GM12878 (cell line): ENCODE measurements around the gene TAPT1. TPM values are rescaled to one million over a fixed set of nuclear protein-coding genes. Genes with fewer than 3 reads are reported as not detected.
A peak's percentile ranks its signal among the peaks of the same experiment; 100 is the strongest.

Experiments
- ATAC-seq: fragments of 200-7000 bp; cut with Tn5 transposase; 3 replicates; pipeline ENCODE4 v1.9.1; 2020; ENCODE audit warnings: mild to moderate bottlenecking, moderate library complexity
- BruUV-seq: library from RNA; stranded (reverse); fragments of 400-500 nt; replicated peaks from 2 replicates; lab custom pipeline; 2021; lab: Mats Ljungman, UMichigan
- CTCF ChIA-PET: fragments of 300-600 bp; sonication (Branson Sonifier 250); formaldehyde crosslinking; extraction: SDS; loops from one replicate; lab custom pipeline; 2021; ENCODE audit warnings: inconsistent platforms; lab: Yijun Ruan, JAX
- POLR2A ChIA-PET: fragments of 350-600 bp; formaldehyde crosslinking; extraction: SDS; loops from one replicate; lab custom pipeline; 2021; ENCODE audit warnings: inconsistent platforms; lab: Charles Lee
- RAD21 ChIA-PET: fragments of 300-600 bp; sonication (Branson Sonifier 250); formaldehyde crosslinking; loops from one replicate; lab custom pipeline; 2023; ENCODE audit warnings: antibody characterized with exemption; ENCODE audit not compliant: unreplicated experiment; lab: Charles Lee
- SMC1A ChIA-PET: fragments of 300-600 bp; sonication (Branson Sonifier 250); formaldehyde crosslinking; loops from one replicate; lab custom pipeline; 2023; ENCODE audit not compliant: unreplicated experiment, uncharacterized antibody; lab: Charles Lee
- DNase-seq: peaks from one replicate; pipeline ENCODE4 v3.0.0-alpha.2; 2011; ENCODE audit warnings: low read depth, low spot score
- FAIRE-seq: peaks from 3 replicates; lab custom pipeline; 2011; peaks lifted over from hg19 to GRCh38; lab: Jason Lieb, UNC
- H2AFZ ChIP-seq: 2 replicates; pipeline ENCODE4 v1.6.0; 2011; ENCODE audit warnings: low read depth, low read length, control low read depth; ENCODE audit not compliant: control insufficient read depth
- H3K27ac ChIP-seq: 2 replicates; pipeline ENCODE4 v1.5.1; 2011; ENCODE audit warnings: control low read depth; ENCODE audit not compliant: control insufficient read depth, insufficient read depth
- H3K27me3 ChIP-seq, 2 experiments: replicated peaks in 1 of 2; 2 replicates each; pipeline versions ENCODE4 v1.6.0 to v1.6.1; 2011; ENCODE audit warnings: low read length in 1 of 2; ENCODE audit not compliant: control insufficient read depth in 2 of 2, insufficient read depth in 2 of 2
- H3K36me3 ChIP-seq, 2 experiments: 2 replicates each; pipeline ENCODE4 v1.5.1; 2011; ENCODE audit warnings: low read length in 1 of 2; ENCODE audit not compliant: control insufficient read depth in 2 of 2, insufficient read depth in 2 of 2
- H3K4me1 ChIP-seq: 2 replicates; pipeline ENCODE4 v1.6.1; 2011; ENCODE audit warnings: mild to moderate bottlenecking, low read length, moderate library complexity, mixed read lengths; ENCODE audit not compliant: control insufficient read depth, insufficient read depth
- H3K4me2 ChIP-seq: 2 replicates; pipeline ENCODE4 v1.6.0; 2011; ENCODE audit warnings: control low read depth; ENCODE audit not compliant: control insufficient read depth, insufficient read depth
- H3K4me3 ChIP-seq: fragments of 200-600 bp; sonication (generic); 2 replicates; pipeline ENCODE4 v1.5.1; 2016
- H3K79me2 ChIP-seq: 2 replicates; pipeline ENCODE4 v1.6.0; 2011; ENCODE audit warnings: low read length; ENCODE audit not compliant: control insufficient read depth, insufficient read depth
- H3K9ac ChIP-seq: 2 replicates; pipeline ENCODE4 v1.8.0; 2011; ENCODE audit warnings: low read length, control low read depth, mixed read lengths; ENCODE audit not compliant: control insufficient read depth, insufficient read depth
- H3K9me3 ChIP-seq: replicated peaks from 3 replicates; pipeline ENCODE4 v1.5.1; 2011; ENCODE audit warnings: mild to moderate bottlenecking, low read length; ENCODE audit not compliant: control insufficient read depth, insufficient read depth
- H4K20me1 ChIP-seq: 2 replicates; pipeline ENCODE4 v1.6.0; 2011; ENCODE audit not compliant: control insufficient read depth, insufficient read depth
- BMI1 ChIP-seq: fragments of 450-650 bp; IDR thresholded peaks from 2 replicates; pipeline ENCODE4 v1.6.1; 2016; ENCODE audit warnings: mild to moderate bottlenecking, moderate library complexity, borderline replicate concordance
- HDAC2 ChIP-seq: fragments of 200-600 bp; sonication (generic); IDR thresholded peaks from 2 replicates; pipeline ENCODE4 v1.6.1; 2017
- MEF2A ChIP-seq: IDR thresholded peaks from 2 replicates; pipeline ENCODE4 v1.6.1; 2011; ENCODE audit warnings: low read depth, mild to moderate bottlenecking, low read length, moderate library complexity; ENCODE audit not compliant: insufficient read depth
- MEF2B ChIP-seq: fragments of 450-650 bp; IDR thresholded peaks from 2 replicates; pipeline ENCODE4 v1.6.1; 2018; ENCODE audit warnings: mild to moderate bottlenecking, moderate library complexity; ENCODE audit not compliant: partially characterized antibody, poor library complexity, severe bottlenecking
- MYB ChIP-seq: fragments of 150-350 bp; IDR thresholded peaks from 2 replicates; pipeline ENCODE4 v1.6.1; 2014; ENCODE audit warnings: mild to moderate bottlenecking, low read depth, low read length, borderline replicate concordance
- SREBF2 ChIP-seq: IDR thresholded peaks from 2 replicates; pipeline ENCODE4 v1.6.1; 2012; ENCODE audit warnings: mild to moderate bottlenecking, low read length
- WRNIP1 ChIP-seq: IDR thresholded peaks from 2 replicates; pipeline ENCODE4 v1.6.1; 2011; ENCODE audit warnings: low read depth, low read length, improper control_type of control experiment, borderline replicate concordance
- YY1 ChIP-seq: IDR thresholded peaks from 2 replicates; pipeline ENCODE4 v1.6.1; 2011; ENCODE audit warnings: low read depth, mild to moderate bottlenecking, low read length
- ZZZ3 ChIP-seq: IDR thresholded peaks from 2 replicates; pipeline ENCODE4 v1.6.1; 2011; ENCODE audit warnings: low read depth; ENCODE audit not compliant: control insufficient read depth, insufficient read length
- WGBS: methylation state at CpG from one replicate; pipeline ENCODE4 v1.1.6; 2016; ENCODE audit warnings: low lambda C conversion rate; ENCODE audit not compliant: insufficient replicate concordance, insufficient coverage; ENCODE audit errors: missing lambda C conversion rate; 5-methylcytosine and 5-hydroxymethylcytosine counted together
- in situ Hi-C: fragments of 300-500 bp; cut with MboI; formaldehyde crosslinking; loops from 9 replicates; pipeline ENCODE4 v1.14.3; 2018; ENCODE audit warnings: mixed read lengths
- intact Hi-C: fragments of 100-400 bp; cut with micrococcal nuclease; formaldehyde crosslinking; loops from one replicate; pipeline ENCODE4 v1.14.2; 2022; ENCODE audit not compliant: unreplicated experiment
- polyA plus RNA-seq, 11 experiments: library from polyadenylated mRNA; depleted of rRNA in 4 of 11; unstranded in 6 of 11; stranded (reverse) in 5 of 11; fragments of >200 nt; fragmentation: Nextera tagmentation in 4 of 11; fragmentation: Illumina TruSeq in 1 of 11; extraction: Ambion mirVana in 4 of 11; extraction: Trizol in 1 of 11; gene quantifications; 1 replicate in 1 of 11; 2 replicates in 10 of 11; pipeline versions ENCODE4 v1.2.1 to v1.2.3, GENCODE V29; 2011 to 2016; ENCODE audit warnings: inconsistent platforms in 2 of 11, missing spikeins in 2 of 11, low read depth in 1 of 11
- total RNA-seq, 4 experiments: library from RNA; depleted of rRNA in 3 of 4; stranded (reverse); fragments of >200 nt in 3 of 4; fragmentation: Illumina TruSeq in 1 of 4; extraction: Trizol in 1 of 4; gene quantifications; 2 replicates each; pipeline versions ENCODE4 v1.2.1 to v1.2.3, GENCODE V29; 2013 to 2021
- TF ChIP-seq, protein P1 (sequence below): fragments of 450-650 bp; IDR thresholded peaks from 2 replicates; pipeline ENCODE4 v1.6.1; 2017; ENCODE audit warnings: mild to moderate bottlenecking, low read depth, inconsistent platforms; ENCODE audit not compliant: poor library complexity, severe bottlenecking
- TF ChIP-seq, protein P2 (sequence below): IDR thresholded peaks from 2 replicates; pipeline ENCODE4 v1.6.1; 2011; ENCODE audit warnings: low read depth, low read length, improper control_type of control experiment, borderline replicate concordance

TAPT1 gene
- total and polyA plus RNA-seq, 10 of the 15 experiments (the other 5 are each of a cell fraction or from before 2014, with no cell fraction given): 0.91 to 23.3 (median 9.5) TPM

DNA sequence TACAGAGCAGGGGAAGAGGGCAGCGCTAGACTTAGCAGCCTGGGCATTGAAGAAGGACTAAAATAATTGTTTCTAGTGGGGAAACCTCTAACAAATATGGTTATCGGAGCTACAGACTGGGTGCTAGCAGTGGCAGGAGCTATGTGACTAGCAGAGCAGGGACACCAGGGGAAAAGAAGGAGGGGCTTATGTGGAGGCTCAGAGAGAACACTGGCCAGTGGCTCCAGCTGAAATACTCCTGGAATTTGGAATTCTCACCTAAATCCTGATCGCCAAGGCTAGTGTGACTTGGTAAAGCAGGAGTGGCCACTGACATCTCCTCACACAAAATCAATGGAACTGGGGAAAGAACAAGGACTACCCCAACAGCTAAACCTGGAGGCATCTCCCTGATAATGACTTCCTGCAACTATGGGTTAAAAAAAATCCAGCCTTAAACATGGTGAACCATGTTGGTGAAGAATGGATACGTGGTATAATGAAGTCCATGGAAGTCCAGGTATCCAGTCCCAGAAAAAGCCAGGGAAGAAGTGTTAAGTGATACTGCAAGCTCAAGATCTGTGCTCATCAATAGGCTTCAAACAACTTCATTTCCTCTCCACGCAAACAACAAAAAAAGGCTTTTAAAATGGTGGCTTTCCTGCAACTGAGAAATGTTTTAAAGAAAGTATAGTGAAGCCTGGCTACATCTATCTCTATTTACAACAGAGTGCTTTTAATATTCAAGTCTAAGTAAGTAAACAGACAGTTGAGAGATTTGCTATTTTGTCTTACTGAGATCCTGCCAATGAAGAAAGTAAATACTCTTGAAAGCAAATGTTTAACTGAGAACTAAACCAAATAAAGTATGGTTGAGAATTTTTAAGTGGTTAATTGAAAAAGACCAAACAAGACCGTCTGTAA lies 1.8 kb downstream of the TAPT1 start:
- Histone ChIP-seq H3K27ac (peak overlapping the region; percentile 43), H3K4me1 (peaks cover 4% of the 10 kb centered on the region), H3K36me3 (no peaks in the 10 kb centered on the region; a peak in 1 of 4 replicates), H2AFZ (peak overlapping the region; percentile 43), H4K20me1 (no peaks in the 10 kb centered on the region), H3K27me3 (no peaks in the 10 kb centered on the region), H3K4me3 (peak overlapping the region; percentile 85), H3K79me2 (peaks cover 37% of the 10 kb centered on the region), H3K4me2 (peak overlapping the region; percentile 87), H3K9me3 (no peaks in the 10 kb centered on the region), H3K9ac (peak overlapping the region; percentile 79; the same call in 1 of the 2 replicates)
- ChIA-PET CTCF (interaction anchor here (0.6 to 2.2 kb wide), 10 partner anchors 11 to 570 kb away, joined by 3 to 15 read pairs (median 3); no protein-coding TSS in a partner anchor), RAD21 (interaction anchor here (1.0 to 1.6 kb wide), 3 partner anchors 13 to 40 kb away, joined by 3 to 4 read pairs (median 4); no protein-coding TSS in a partner anchor), SMC1A (interaction anchor here (0.9 to 1.6 kb wide), 7 partner anchors 7 to 554 kb away, joined by 3 to 5 read pairs (median 3); no protein-coding TSS in a partner anchor), POLR2A (interaction anchor here (1.6 kb wide), 1 partner anchor 16 kb away, joined by 4 read pairs; no protein-coding TSS in a partner anchor)
- BruUV-seq: no TSS peak
- DNase-seq: no peak
- 0 out of 3 replicates have a peak, but pooled peaks have one; percentile 7 for ATAC-seq
- TF ChIP-seq YY1 (0 out of 2 replicates have a peak, but pooled peaks have one; percentile 38), MEF2B (no peak)
- intact Hi-C loops (loop anchor here (10.0 kb wide), 1 partner anchor 1390 kb away; the partner anchor contains the start of gene MED28), in situ Hi-C loops (no loop called here)
- WGBS: 62% methylated on average over 6 of the region's 6 CpGs
- FAIRE-seq: no peak

DNA sequence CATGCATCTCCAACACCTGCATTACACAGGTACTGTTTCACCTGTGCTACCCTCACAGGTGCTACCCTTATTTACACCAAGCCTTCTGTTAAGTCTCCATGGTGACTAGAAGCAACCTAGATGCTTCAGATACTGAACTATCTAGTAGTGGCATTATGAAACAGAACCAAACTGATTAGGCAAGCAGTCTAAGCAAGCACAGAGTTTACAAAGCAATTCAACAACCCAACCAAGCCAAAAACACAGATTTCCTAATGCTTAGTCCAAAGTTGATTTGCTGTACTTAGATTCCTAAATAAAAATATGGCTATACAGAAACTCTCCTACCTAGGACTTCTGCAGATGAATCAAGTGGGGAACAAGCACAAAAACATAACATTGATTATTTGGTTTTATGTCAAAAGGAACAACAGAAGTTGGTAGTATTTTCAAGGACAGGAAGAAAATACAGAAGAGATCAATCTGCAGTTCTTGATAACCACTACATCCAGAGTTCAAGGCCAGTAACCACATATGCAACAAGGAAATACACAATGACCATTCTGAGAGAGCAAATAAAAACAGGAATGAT lies 3.2 kb downstream of the TAPT1 start:
- Histone ChIP-seq H3K9ac (no peak overlapping the region), H3K36me3 (peaks cover 0 to 5% of the 10 kb centered on the region in 2 experiments; a peak in 1 of 4 replicates), H3K4me3 (peak overlapping the region; percentile 21; the same call in 1 of the 2 replicates), H3K27me3 (no peaks in the 10 kb centered on the region), H4K20me1 (no peaks in the 10 kb centered on the region), H3K9me3 (no peaks in the 10 kb centered on the region), H3K27ac (no peak overlapping the region), H3K4me1 (peaks cover 4% of the 10 kb centered on the region), H3K79me2 (peaks cover 47% of the 10 kb centered on the region), H2AFZ (no peak overlapping the region), H3K4me2 (peak overlapping the region; percentile 61)
- no peak for DNase-seq
- no TSS peak for BruUV-seq
- peak; percentile 5; the same call in 1 of the 3 replicates for ATAC-seq
- ChIA-PET POLR2A (interaction anchor here (1.6 kb wide), 1 partner anchor 15 kb away, joined by 4 read pairs; no protein-coding TSS in a partner anchor), SMC1A (no interaction called here), CTCF (no interaction called here), RAD21 (interaction anchor here (1.6 kb wide), 1 partner anchor 42 kb away, joined by 4 read pairs; no protein-coding TSS in a partner anchor)
- FAIRE-seq: no peak
- intact Hi-C loops: loop anchor here (10.0 kb wide), 1 partner anchor 1392 kb away; the partner anchor contains the start of gene MED28
- in situ Hi-C loops: no loop called here
- TF ChIP-seq MYB (no peak), BMI1 (no peak), ZZZ3 (no peak), HDAC2 (no peak), WRNIP1 (no peak), MEF2A (no peak), SREBF2 (no peak)
- TF ChIP-seq, protein P1, sequence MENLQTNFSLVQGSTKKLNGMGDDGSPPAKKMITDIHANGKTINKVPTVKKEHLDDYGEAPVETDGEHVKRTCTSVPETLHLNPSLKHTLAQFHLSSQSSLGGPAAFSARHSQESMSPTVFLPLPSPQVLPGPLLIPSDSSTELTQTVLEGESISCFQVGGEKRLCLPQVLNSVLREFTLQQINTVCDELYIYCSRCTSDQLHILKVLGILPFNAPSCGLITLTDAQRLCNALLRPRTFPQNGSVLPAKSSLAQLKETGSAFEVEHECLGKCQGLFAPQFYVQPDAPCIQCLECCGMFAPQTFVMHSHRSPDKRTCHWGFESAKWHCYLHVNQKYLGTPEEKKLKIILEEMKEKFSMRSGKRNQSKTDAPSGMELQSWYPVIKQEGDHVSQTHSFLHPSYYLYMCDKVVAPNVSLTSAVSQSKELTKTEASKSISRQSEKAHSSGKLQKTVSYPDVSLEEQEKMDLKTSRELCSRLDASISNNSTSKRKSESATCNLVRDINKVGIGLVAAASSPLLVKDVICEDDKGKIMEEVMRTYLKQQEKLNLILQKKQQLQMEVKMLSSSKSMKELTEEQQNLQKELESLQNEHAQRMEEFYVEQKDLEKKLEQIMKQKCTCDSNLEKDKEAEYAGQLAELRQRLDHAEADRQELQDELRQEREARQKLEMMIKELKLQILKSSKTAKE: no peak
- TF ChIP-seq, protein P2, sequence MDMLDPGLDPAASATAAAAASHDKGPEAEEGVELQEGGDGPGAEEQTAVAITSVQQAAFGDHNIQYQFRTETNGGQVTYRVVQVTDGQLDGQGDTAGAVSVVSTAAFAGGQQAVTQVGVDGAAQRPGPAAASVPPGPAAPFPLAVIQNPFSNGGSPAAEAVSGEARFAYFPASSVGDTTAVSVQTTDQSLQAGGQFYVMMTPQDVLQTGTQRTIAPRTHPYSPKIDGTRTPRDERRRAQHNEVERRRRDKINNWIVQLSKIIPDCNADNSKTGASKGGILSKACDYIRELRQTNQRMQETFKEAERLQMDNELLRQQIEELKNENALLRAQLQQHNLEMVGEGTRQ: no peak
